Fibroblast of pulmonary artery (primary cell): Measurements from ENCODE around the gene ALDH9A1.

Source experiments
- DNase-seq: peaks from one replicate; pipeline ENCODE4 v3.0.0-alpha.2; 2010; ENCODE audit warnings: low read depth
- H3K4me3 ChIP-seq: replicated peaks from 2 replicates; pipeline ENCODE4 v1.5.1; 2011; ENCODE audit warnings: low read depth, mild to moderate bottlenecking, control low read depth, low read length, moderate library complexity
- CTCF ChIP-seq: IDR thresholded peaks from 2 replicates; pipeline ENCODE4 v1.5.1; 2011; ENCODE audit warnings: mild to moderate bottlenecking, control low read depth, low read length, inconsistent platforms; ENCODE audit errors: missing control alignments

ALDH9A1 gene

GRCh38 chr1:165650981-165651625 is 47.3 kb downstream of the ALDH9A1 start:
- no peak for DNase-seq
- no peak for TF ChIP-seq CTCF
- H3K4me3 ChIP-seq: no peak overlapping the region

GRCh38 chr1:165648919-165649572 is 49.3 kb downstream of the ALDH9A1 start:
- TF ChIP-seq CTCF: no peak
- H3K4me3 ChIP-seq: no peak overlapping the region
- DNase-seq: no peak

- H3K4me3 ChIP-seq: no peak overlapping the region
- TF ChIP-seq CTCF: no peak
- DNase-seq: no peak
These were observed 50.4 kb downstream of the ALDH9A1 start for GRCh38 chr1:165647970-165648369.

GRCh38 chr1:165647517-165647916 is 50.8 kb downstream of the ALDH9A1 start:
- no peak overlapping the region for H3K4me3 ChIP-seq
- no peak for TF ChIP-seq CTCF
- no peak for DNase-seq

- no peak for TF ChIP-seq CTCF
- DNase-seq: no peak
- no peak overlapping the region for H3K4me3 ChIP-seq
These were observed 52.6 kb downstream of the ALDH9A1 start for GRCh38 chr1:165645654-165646366.

GRCh38 chr1:165644064-165644735 is 54.2 kb downstream of the ALDH9A1 start:
- no peak for DNase-seq
- no peak for TF ChIP-seq CTCF
- H3K4me3 ChIP-seq: no peak overlapping the region
